MM.1S (cell line): ENCODE results near the gene CETP.

Experiments
- EZH2phosphoT487 ChIP-seq: fragments of 300-600 bp; sonication (generic); IDR thresholded peaks from 2 replicates; pipeline ENCODE4 v1.6.1; 2018; ENCODE audit warnings: antibody characterized with exemption, low read length
- TF ChIP-seq, protein P1 (sequence below): fragments of 300-600 bp; sonication (generic); IDR thresholded peaks from 2 replicates; pipeline ENCODE4 v1.5.1; 2016; ENCODE audit warnings: antibody characterized with exemption, low read length, mixed read lengths

- TF ChIP-seq, protein P1, sequence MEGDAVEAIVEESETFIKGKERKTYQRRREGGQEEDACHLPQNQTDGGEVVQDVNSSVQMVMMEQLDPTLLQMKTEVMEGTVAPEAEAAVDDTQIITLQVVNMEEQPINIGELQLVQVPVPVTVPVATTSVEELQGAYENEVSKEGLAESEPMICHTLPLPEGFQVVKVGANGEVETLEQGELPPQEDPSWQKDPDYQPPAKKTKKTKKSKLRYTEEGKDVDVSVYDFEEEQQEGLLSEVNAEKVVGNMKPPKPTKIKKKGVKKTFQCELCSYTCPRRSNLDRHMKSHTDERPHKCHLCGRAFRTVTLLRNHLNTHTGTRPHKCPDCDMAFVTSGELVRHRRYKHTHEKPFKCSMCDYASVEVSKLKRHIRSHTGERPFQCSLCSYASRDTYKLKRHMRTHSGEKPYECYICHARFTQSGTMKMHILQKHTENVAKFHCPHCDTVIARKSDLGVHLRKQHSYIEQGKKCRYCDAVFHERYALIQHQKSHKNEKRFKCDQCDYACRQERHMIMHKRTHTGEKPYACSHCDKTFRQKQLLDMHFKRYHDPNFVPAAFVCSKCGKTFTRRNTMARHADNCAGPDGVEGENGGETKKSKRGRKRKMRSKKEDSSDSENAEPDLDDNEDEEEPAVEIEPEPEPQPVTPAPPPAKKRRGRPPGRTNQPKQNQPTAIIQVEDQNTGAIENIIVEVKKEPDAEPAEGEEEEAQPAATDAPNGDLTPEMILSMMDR: no peak
- TF ChIP-seq EZH2phosphoT487: no peak
These were observed 48.0 kb downstream of the CETP start for GRCh38 chr16:57009643-57010170.
